ENCODE data around the gene VIPR2.
"Not testable (repeated sequence)": the region's sequence is repeated elsewhere in the genome, so short reads cannot be mapped to it uniquely, and the experiment has no call there.

The VIPR2 gene

DNA sequence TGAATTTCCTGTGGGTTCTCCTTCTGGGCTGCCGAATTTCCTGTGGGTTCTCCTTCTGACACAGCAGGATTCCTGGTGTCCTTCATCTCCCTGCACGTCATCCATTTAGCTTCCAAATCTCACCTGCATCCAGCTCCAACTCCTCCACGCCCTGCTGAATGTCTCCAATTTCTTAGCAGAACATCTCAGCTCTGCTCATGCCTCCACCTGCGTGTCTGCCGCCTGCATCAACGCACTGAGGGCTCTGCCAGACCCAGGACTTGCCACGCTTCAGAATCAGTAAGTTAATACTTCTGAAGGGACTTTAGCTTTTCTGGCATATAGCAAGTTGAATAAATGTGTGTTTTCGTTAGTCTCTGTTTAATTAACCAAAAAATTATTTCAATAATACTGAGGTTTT is 31.1 kb upstream of the VIPR2 start:
- no peaks in the 10 kb centered on the region for H3K4me1 ChIP-seq (ENCODE audit: low read depth, poor library complexity, severe bottlenecking)
- no peak overlapping the region for H3K4me2 ChIP-seq
- no peak overlapping the region for H3K27ac ChIP-seq
- no peaks in the 10 kb centered on the region for H3K27me3 ChIP-seq (ENCODE audit: insufficient read depth, low read depth)
- TF ChIP-seq, protein P1, sequence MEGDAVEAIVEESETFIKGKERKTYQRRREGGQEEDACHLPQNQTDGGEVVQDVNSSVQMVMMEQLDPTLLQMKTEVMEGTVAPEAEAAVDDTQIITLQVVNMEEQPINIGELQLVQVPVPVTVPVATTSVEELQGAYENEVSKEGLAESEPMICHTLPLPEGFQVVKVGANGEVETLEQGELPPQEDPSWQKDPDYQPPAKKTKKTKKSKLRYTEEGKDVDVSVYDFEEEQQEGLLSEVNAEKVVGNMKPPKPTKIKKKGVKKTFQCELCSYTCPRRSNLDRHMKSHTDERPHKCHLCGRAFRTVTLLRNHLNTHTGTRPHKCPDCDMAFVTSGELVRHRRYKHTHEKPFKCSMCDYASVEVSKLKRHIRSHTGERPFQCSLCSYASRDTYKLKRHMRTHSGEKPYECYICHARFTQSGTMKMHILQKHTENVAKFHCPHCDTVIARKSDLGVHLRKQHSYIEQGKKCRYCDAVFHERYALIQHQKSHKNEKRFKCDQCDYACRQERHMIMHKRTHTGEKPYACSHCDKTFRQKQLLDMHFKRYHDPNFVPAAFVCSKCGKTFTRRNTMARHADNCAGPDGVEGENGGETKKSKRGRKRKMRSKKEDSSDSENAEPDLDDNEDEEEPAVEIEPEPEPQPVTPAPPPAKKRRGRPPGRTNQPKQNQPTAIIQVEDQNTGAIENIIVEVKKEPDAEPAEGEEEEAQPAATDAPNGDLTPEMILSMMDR (conservative IDR thresholded peaks at IDR 0.05; ENCODE audit: low read depth, low read length): no peak
- no peak overlapping the region for H3K4me3 ChIP-seq (IDR thresholded peaks at IDR 0.05; ENCODE audit: insufficient read depth, low read depth, low read length)
- H2AFZ ChIP-seq (ENCODE audit: low read depth): no peak overlapping the region
- H3K9ac ChIP-seq: no peak overlapping the region
- no peaks in the 10 kb centered on the region for H3K79me2 ChIP-seq (ENCODE audit: insufficient read depth, low read depth)
- no peaks in the 10 kb centered on the region for H4K20me1 ChIP-seq (ENCODE audit: insufficient read depth)
- no peaks in the 10 kb centered on the region for H3K36me3 ChIP-seq (ENCODE audit: insufficient read depth)

DNA sequence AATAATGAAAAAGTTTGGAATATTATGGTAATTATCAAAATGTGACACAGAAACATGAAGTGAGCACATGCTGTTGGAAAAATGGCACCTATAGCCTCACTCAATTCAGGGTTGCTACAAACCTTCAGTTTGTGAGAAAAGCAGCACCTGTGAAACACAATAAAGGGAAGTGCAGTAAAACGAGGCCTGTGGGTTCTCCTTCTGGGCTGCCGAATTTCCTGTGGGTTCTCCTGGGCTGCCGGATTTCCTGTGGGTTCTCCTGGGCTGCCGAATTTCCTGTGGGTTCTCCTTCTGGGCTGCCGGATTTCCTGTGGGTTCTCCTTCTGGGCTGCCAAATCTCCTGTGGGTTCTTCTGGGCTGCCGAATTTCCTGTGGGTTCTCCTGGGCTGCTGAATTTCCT is 30.4 kb upstream of the VIPR2 start:
- H3K79me2 ChIP-seq (ENCODE audit: insufficient read depth, low read depth); H2AFZ ChIP-seq (ENCODE audit: low read depth); H3K4me3 ChIP-seq (IDR thresholded peaks at IDR 0.05; ENCODE audit: insufficient read depth, low read depth, low read length); H3K4me1 ChIP-seq (ENCODE audit: low read depth, poor library complexity, severe bottlenecking); H3K27ac ChIP-seq; H3K9ac ChIP-seq; H4K20me1 ChIP-seq (ENCODE audit: insufficient read depth); H3K27me3 ChIP-seq (ENCODE audit: insufficient read depth, low read depth); H3K36me3 ChIP-seq (ENCODE audit: insufficient read depth); H3K4me2 ChIP-seq: not testable (repeated sequence)

DNA sequence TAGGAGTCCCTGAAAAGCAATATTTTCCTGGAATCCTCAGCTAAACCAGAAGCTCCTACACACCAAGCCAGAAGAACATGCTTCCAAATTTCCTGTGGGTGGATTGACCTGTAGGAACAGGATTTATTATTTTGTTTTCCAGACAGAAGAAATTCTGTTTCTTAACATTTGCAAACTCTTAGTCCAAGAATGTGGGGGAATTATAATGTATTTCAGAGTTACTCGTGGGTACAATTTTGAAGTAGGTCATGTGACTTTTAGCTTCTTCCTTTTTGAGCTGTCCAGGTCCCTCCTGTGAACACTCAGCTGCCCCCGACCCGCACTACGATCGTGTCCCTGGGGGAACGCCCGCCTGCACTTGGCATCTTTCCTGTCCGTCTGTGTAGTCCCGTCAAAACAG is 27.7 kb upstream of the VIPR2 start:
- H3K4me3 ChIP-seq (IDR thresholded peaks at IDR 0.05; ENCODE audit: insufficient read depth, low read depth, low read length): no peak overlapping the region
- no peaks in the 10 kb centered on the region for H4K20me1 ChIP-seq (ENCODE audit: insufficient read depth)
- no peaks in the 10 kb centered on the region for H3K36me3 ChIP-seq (ENCODE audit: insufficient read depth)
- H2AFZ ChIP-seq (ENCODE audit: low read depth): no peak overlapping the region
- H3K9ac ChIP-seq: no peak overlapping the region
- TF ChIP-seq, protein P1 (conservative IDR thresholded peaks at IDR 0.05; ENCODE audit: low read depth, low read length): no peak
- H3K79me2 ChIP-seq (ENCODE audit: insufficient read depth, low read depth): no peaks in the 10 kb centered on the region
- no peak overlapping the region for H3K4me2 ChIP-seq
- H3K27ac ChIP-seq: no peak overlapping the region
- no peaks in the 10 kb centered on the region for H3K4me1 ChIP-seq (ENCODE audit: low read depth, poor library complexity, severe bottlenecking)
- no peaks in the 10 kb centered on the region for H3K27me3 ChIP-seq (ENCODE audit: insufficient read depth, low read depth)

DNA sequence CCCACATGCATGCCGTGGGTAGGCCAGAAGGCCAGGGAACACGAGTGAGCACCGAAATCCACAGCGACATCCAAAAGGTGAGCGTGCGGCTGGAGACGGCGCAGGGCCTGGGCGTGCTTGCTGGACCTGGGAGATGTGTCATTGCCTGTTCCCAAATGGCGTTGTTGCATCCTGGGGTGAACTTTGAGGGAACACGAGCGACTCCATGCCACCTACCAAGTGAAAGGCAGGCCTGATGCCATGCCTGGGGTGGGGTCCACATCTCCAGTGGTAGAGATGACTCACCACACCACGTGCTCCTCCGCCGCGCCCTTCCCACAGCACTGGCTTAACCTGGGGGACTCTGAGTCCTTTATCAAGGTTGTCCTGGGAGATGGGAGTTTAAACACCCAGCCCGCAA is 24.7 kb upstream of the VIPR2 start:
- no peaks in the 10 kb centered on the region for H3K27me3 ChIP-seq (ENCODE audit: insufficient read depth, low read depth)
- TF ChIP-seq, protein P1 (conservative IDR thresholded peaks at IDR 0.05; ENCODE audit: low read depth, low read length): no peak

DNA sequence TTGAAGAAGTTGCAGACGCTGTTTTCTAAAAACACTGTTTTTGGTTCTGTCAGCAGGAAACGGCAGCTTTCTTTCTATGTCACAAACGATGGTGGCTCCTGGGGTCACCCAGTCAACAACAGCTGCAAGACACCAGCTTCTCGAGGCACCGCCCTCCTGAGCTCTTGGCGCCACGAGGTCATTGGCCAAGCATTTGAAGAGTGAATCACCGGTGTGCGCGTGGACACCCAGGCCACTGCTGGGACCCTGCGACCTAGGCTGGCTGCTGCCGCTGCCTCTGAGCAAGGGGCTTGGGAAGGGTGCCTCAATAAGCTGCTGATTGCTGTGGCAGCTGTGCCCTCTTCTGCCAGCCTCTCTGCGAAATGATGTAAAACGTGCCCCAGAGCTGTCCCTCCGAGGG is 22.5 kb upstream of the VIPR2 start:
- Histone ChIP-seq H3K27ac (no peak overlapping the region), H3K4me1 (ENCODE audit: low read depth, poor library complexity, severe bottlenecking) (no peaks in the 10 kb centered on the region), H3K79me2 (ENCODE audit: insufficient read depth, low read depth) (no peaks in the 10 kb centered on the region), H4K20me1 (ENCODE audit: insufficient read depth) (no peaks in the 10 kb centered on the region), H3K9ac (no peak overlapping the region), H2AFZ (ENCODE audit: low read depth) (no peak overlapping the region), H3K4me3 (IDR thresholded peaks at IDR 0.05; ENCODE audit: insufficient read depth, low read depth, low read length) (no peak overlapping the region), H3K36me3 (ENCODE audit: insufficient read depth) (no peaks in the 10 kb centered on the region), H3K27me3 (ENCODE audit: insufficient read depth, low read depth) (no peaks in the 10 kb centered on the region), H3K4me2 (no peak overlapping the region)
- TF ChIP-seq, protein P1 (conservative IDR thresholded peaks at IDR 0.05; ENCODE audit: low read depth, low read length): no peak

More for the DNA sequence above, 24.7 kb upstream of the VIPR2 start:
- Histone ChIP-seq H3K36me3 (ENCODE audit: insufficient read depth) (no peaks in the 10 kb centered on the region), H3K79me2 (ENCODE audit: insufficient read depth, low read depth) (no peaks in the 10 kb centered on the region), H3K4me3 (IDR thresholded peaks at IDR 0.05; ENCODE audit: insufficient read depth, low read depth, low read length) (no peak overlapping the region), H3K27ac (no peak overlapping the region), H3K9ac (no peak overlapping the region), H3K4me1 (ENCODE audit: low read depth, poor library complexity, severe bottlenecking) (no peaks in the 10 kb centered on the region), H4K20me1 (ENCODE audit: insufficient read depth) (no peaks in the 10 kb centered on the region), H3K4me2 (no peak overlapping the region), H2AFZ (ENCODE audit: low read depth) (no peak overlapping the region)

All from KMS-11 (cell line).